ENCODE results near the gene MYOM3.

The MYOM3 gene

GRCh38 chr1:24100945-24101737 lies 10.8 kb downstream of the MYOM3 start:
- no peaks in the 10 kb centered on the region for H3K9me3 ChIP-seq (ENCODE audit: low read length)
- no peaks in the 10 kb centered on the region; the same call in 1 of the 2 replicates for H3K27me3 ChIP-seq (ENCODE audit: insufficient read depth, low read length)
- H3K27ac ChIP-seq (ENCODE audit: low read depth, low read length, poor library complexity, severe bottlenecking): no peak overlapping the region
- no peak overlapping the region for H3K9ac ChIP-seq (ENCODE audit: low read length)
- H3K4me1 ChIP-seq (ENCODE audit: insufficient read depth, low read length, severe bottlenecking): no peaks in the 10 kb centered on the region
- no peak for TF ChIP-seq EZH2 (IDR thresholded peaks at IDR 0.05; ENCODE audit: borderline replicate concordance, low read length)
- TF ChIP-seq, protein P1, sequence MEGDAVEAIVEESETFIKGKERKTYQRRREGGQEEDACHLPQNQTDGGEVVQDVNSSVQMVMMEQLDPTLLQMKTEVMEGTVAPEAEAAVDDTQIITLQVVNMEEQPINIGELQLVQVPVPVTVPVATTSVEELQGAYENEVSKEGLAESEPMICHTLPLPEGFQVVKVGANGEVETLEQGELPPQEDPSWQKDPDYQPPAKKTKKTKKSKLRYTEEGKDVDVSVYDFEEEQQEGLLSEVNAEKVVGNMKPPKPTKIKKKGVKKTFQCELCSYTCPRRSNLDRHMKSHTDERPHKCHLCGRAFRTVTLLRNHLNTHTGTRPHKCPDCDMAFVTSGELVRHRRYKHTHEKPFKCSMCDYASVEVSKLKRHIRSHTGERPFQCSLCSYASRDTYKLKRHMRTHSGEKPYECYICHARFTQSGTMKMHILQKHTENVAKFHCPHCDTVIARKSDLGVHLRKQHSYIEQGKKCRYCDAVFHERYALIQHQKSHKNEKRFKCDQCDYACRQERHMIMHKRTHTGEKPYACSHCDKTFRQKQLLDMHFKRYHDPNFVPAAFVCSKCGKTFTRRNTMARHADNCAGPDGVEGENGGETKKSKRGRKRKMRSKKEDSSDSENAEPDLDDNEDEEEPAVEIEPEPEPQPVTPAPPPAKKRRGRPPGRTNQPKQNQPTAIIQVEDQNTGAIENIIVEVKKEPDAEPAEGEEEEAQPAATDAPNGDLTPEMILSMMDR (IDR thresholded peaks at IDR 0.05; ENCODE audit: low read length): no peak
- H3F3A ChIP-seq (ENCODE audit: insufficient read depth, low read length): no peaks in the 10 kb centered on the region
- no peaks in the 10 kb centered on the region for H3K36me3 ChIP-seq (ENCODE audit: insufficient read depth, low read length)
- H3K79me2 ChIP-seq (ENCODE audit: insufficient read depth, low read length): no peaks in the 10 kb centered on the region
- no peaks in the 10 kb centered on the region for H4K20me1 ChIP-seq (ENCODE audit: insufficient read depth, low read length)
- no peaks in the 10 kb centered on the region for H3K9me2 ChIP-seq (ENCODE audit: low read depth, low read length)
- no peak overlapping the region for H3K4me2 ChIP-seq (ENCODE audit: low read length)
- H3K4me3 ChIP-seq (ENCODE audit: low read depth, low read length, poor library complexity, severe bottlenecking): no peak overlapping the region
- H2AFZ ChIP-seq (ENCODE audit: low read length): no peak overlapping the region

GRCh38 chr1:24098943-24099638 lies 12.8 kb downstream of the MYOM3 start:
- H3K36me3 ChIP-seq (ENCODE audit: insufficient read depth, low read length): no peaks in the 10 kb centered on the region
- H3K4me1 ChIP-seq (ENCODE audit: insufficient read depth, low read length, severe bottlenecking): no peaks in the 10 kb centered on the region
- H3K27ac ChIP-seq (ENCODE audit: low read depth, low read length, poor library complexity, severe bottlenecking): no peak overlapping the region
- H2AFZ ChIP-seq (ENCODE audit: low read length): no peak overlapping the region
- TF ChIP-seq, protein P1 (IDR thresholded peaks at IDR 0.05; ENCODE audit: low read length): no peak
- H3K27me3 ChIP-seq (ENCODE audit: insufficient read depth, low read length): peaks cover 10% of the 10 kb centered on the region
- H3K9me2 ChIP-seq (ENCODE audit: low read depth, low read length): no peaks in the 10 kb centered on the region
- no peaks in the 10 kb centered on the region for H3F3A ChIP-seq (ENCODE audit: insufficient read depth, low read length)
- H3K4me2 ChIP-seq (ENCODE audit: low read length): no peak overlapping the region
- no peaks in the 10 kb centered on the region for H3K79me2 ChIP-seq (ENCODE audit: insufficient read depth, low read length)
- no peaks in the 10 kb centered on the region for H3K9me3 ChIP-seq (ENCODE audit: low read length)
- no peak overlapping the region for H3K4me3 ChIP-seq (ENCODE audit: low read depth, low read length, poor library complexity, severe bottlenecking)
- no peak overlapping the region for H3K9ac ChIP-seq (ENCODE audit: low read length)
- H4K20me1 ChIP-seq (ENCODE audit: insufficient read depth, low read length): no peaks in the 10 kb centered on the region

DNA sequence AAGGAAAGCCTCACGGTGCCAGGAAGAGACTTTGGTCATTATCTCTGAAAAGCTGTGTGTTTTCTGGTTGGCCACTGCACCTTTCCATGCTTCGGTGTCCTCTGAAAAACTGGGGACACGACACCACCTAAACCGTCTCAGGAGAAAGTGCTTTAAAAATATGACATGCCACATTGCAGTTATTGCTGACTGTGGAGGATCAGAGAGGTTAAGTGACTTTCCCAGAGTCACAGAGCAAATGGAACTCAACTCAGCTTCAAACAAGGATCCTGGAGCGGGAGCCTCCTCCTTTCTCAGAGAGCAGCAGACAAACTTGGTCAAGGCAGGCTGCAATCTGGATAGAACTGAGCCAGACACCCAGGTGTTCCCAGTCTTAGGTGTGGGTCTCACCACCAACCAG lies 13.8 kb downstream of the MYOM3 start:
- no peaks in the 10 kb centered on the region for H3K36me3 ChIP-seq (ENCODE audit: insufficient read depth, low read length)
- no peak overlapping the region for H3K9ac ChIP-seq (ENCODE audit: low read length)
- peaks cover 15% of the 10 kb centered on the region for H3K27me3 ChIP-seq (ENCODE audit: insufficient read depth, low read length)
- TF ChIP-seq, protein P1 (IDR thresholded peaks at IDR 0.05; ENCODE audit: low read length): no peak
- no peak for TF ChIP-seq EZH2 (IDR thresholded peaks at IDR 0.05; ENCODE audit: borderline replicate concordance, low read length)
- H4K20me1 ChIP-seq (ENCODE audit: insufficient read depth, low read length): no peaks in the 10 kb centered on the region
- no peaks in the 10 kb centered on the region for H3K9me3 ChIP-seq (ENCODE audit: low read length)
- H2AFZ ChIP-seq (ENCODE audit: low read length): no peak overlapping the region
- no peaks in the 10 kb centered on the region for H3K4me1 ChIP-seq (ENCODE audit: insufficient read depth, low read length, severe bottlenecking)
- no peaks in the 10 kb centered on the region for H3K79me2 ChIP-seq (ENCODE audit: insufficient read depth, low read length)
- H3K4me3 ChIP-seq (ENCODE audit: low read depth, low read length, poor library complexity, severe bottlenecking): no peak overlapping the region
- no peak overlapping the region for H3K4me2 ChIP-seq (ENCODE audit: low read length)
- no peaks in the 10 kb centered on the region for H3K9me2 ChIP-seq (ENCODE audit: low read depth, low read length)
- no peaks in the 10 kb centered on the region for H3F3A ChIP-seq (ENCODE audit: insufficient read depth, low read length)
- H3K27ac ChIP-seq (ENCODE audit: low read depth, low read length, poor library complexity, severe bottlenecking): no peak overlapping the region

All from OCI-LY1 (cell line).